ENCODE results near the gene PHLDB2.

Gene PHLDB2

GRCh38 chr3:111967068-111967467, 108.0 kb downstream of the PHLDB2 start:
- no peak for DNase-seq

DNA sequence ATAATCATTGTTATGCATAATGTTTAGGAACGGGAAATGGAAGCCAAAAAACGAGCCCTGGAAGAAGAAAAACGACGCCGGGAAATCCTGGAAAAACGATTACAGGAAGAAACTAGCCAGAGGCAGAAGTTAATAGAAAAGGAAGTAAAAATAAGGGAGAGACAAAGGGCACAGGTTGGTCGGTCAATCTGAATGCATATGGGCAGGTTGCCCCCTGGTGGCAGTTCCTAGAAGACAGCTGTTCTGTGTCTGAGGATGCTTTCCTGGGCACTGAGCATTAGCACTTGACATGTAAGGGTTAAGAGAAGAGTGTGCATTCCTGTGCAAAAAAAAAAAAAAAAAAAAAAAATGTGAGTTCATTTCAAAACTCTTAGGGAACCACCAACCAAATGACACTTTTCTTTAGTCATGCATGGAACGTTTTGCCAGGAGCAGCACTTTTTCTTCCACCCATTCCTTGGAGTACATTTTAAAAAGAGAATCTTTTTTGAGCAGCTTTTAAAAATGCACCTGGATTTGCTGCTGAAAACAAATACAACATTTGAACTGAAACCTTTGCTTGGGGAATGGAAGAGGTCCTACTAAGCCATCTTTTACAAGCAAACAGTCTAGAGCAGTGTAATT, 108.7 kb downstream of the PHLDB2 start:
- DNase-seq = peak; percentile 78

GRCh38 chr3:111968319-111969054, 109.4 kb downstream of the PHLDB2 start:
- DNase-seq = no peak

GRCh38 chr3:111970376-111970775, 111.3 kb downstream of the PHLDB2 start:
- no peak for DNase-seq

DNA sequence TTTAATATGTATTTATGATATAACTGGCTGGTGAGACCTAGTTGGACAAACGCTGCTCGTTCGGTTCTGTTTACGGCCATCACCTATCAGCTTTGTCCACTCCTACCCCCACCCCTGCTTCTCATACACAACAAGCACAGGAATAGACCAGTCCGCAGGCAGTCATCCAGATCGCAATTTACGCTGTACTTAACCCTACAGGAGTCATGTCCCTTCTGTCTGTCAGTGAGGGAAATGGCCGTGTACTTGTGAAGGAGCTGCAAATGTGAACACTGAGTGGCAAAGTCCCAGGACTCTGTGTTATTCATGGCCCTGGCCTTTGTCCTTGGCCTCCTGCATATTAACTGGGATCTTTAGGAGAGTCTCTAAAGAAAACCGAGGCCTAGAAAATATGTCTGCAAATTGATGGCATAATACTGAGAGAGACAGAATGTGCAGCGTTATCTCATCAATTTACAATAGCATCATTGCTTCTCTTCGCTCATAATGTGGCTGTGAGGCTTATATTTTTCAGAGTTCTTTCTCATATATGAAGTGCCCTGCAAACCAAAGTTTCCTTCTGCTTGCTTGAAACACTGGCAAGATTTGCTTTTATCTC, 112.6 kb downstream of the PHLDB2 start:
- DNase-seq = no peak

GRCh38 chr3:111972891-111973290, 113.8 kb downstream of the PHLDB2 start:
- no peak for DNase-seq

DNA sequence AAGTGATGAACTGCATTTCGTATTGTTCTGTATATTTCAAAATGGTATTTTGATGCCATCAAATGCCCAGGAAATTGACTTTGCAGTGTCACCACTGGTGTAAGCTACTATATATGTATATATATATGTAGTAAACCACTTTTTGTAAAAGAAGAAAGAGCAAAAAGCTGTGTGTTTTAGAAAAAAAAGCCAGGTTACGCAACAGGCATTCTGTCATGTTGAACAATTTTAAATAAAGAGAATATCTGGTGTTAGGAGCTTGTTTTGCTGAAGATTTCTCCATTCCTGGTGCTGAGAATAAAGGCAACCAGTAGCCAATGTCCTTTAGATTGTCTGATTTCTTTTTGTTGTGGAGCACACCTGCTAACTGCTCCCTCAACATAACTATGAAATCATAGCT, 116.1 kb downstream of the PHLDB2 start:
- no peak for DNase-seq

GRCh38 chr3:111976254-111976653, 117.2 kb downstream of the PHLDB2 start:
- no peak for DNase-seq

GRCh38 chr3:111978583-111979433, 119.7 kb downstream of the PHLDB2 start, which contains the start of gene ABHD10:
TSS of gene ABHD10 (plus strand) at chr3:111979026. CDS start at chr3:111979062, 36 bp downstream.
- peak; percentile 98 for DNase-seq

GRCh38 chr3:111979434-111980038, 120.5 kb downstream of the PHLDB2 start:
- peak; percentile 27 for DNase-seq

GRCh38 chr3:111980716-111981456, 121.8 kb downstream of the PHLDB2 start:
- DNase-seq = no peak

GRCh38 chr3:111981457-111981763, 122.3 kb downstream of the PHLDB2 start:
- DNase-seq = no peak

DNA sequence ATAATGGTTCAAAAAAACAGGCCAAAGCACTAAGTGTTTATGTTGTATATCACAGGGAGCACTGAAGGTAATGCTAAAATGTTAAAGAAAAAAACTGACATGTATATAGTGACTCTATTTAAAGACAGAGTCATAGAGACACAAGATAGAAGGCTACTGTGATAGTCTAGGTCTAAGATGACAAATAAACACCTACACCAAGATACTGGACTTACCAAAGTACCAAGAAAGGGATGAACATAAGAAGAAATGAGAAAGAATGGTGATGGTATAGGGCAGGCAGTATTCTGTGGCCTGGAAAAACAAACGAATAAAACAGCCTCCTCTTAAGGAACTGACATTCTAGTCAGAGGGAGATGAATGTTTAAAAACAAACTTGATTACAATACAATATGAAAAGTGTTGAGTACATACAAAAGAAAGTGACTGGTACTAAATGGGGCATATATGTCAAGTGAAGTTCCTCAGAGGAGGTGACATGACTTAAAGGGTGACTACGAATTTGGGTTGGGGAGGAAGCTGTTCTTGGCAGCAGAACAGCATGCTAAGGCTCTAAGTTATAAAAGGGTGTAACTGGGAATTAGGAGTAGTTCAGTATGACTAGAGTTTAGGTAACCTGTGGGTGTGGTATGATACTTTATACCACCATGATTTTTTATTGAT, 125.7 kb downstream of the PHLDB2 start:
- no peak for DNase-seq

DNA sequence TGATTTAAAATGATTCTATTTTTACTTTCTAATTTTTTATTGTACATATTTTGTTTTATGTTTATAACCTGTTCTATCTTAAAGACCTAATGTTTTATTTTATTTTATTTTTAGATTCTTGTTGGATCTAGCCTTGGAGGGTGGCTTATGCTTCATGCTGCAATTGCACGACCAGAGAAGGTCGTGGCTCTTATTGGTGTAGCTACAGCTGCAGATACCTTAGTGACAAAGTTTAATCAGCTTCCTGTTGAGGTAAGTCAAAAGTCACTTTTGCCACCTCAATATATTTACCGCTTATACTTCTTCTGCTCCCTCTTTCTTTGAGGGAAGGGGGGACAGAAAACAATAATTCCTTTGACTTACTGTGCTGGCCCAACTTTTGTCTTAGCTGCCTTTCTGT, 127.7 kb downstream of the PHLDB2 start:
- DNase-seq = no peak

DNA sequence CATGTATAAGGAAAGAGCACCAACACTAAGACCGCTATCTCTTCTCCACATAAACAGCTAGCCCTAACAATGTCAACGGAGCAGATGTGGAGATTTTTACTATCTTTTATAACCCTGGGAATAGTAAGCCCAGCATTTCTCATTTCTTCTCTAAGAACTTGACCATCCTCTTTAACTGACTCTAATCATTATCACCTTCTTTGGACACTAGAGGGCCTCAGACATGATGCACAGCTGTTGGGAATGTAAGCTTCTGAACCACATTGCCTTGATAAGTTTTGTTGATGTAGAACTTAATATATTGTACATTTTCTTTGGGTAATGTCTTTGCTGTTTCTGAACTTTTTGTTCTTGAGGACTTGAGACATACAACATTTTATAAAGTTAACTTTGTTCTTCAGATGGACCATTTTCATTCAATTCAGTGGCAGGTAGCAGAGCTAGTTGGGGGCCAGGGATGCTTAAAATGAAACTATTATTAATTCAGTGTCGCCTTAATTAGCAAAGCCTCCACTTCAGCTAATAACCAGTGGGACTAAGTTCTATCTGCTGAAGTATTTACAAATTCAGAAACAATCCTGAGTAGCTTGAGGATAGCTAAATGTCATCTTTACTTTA, 130.1 kb downstream of the PHLDB2 start:
- peak; percentile 69 for DNase-seq

- DNase-seq = no peak
Measured at GRCh38 chr3:111993038-111993437, 134.0 kb downstream of the PHLDB2 start.

DNA sequence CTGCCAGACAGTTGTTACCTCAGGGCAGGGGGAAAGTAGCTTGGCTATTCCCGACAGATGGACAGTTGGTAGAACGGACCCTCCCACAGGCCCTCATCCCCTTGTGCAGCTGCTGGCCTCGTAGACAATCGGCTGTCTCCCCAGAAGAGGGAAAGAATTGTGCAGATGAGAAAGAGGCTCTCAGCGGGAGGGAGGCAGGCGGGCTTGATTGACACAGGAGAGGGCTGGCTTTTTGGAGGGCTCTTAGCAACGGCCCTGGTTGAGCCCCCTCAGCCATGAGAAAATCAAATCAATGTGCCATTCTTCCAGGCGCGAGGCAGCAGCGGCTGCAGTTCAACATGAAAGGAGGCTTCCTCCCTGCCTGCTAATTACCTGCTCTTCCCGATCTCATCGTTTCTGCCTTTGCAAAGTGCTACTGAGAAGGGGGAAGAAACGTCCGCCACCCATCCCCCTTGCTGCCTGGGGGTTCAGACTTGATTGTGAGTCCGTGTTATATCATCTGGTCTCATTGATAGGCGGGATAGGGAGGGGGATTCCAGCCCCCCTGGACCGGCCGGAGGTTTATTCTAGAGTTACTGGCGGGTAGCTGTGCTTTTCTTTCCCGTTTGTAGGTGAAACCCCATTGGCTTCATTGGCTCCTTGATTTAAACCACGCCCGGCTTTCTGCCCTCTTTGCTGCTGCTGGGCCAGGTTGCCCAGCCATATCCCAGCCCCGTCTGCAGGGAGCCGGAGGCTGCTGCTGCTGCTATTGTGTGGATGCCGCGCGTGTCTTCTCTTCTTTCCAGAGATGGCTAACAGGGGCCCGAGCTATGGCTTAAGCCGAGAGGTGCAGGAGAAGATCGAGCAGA, 139.8 kb downstream of the PHLDB2 start, which contains the start of gene TAGLN3:
Gene TAGLN3 (plus strand): TSS at position 287 of the 848 bp plus-strand sequence. CDS start 501 bp downstream, at position 788.
- DNase-seq = no peak

DNA sequence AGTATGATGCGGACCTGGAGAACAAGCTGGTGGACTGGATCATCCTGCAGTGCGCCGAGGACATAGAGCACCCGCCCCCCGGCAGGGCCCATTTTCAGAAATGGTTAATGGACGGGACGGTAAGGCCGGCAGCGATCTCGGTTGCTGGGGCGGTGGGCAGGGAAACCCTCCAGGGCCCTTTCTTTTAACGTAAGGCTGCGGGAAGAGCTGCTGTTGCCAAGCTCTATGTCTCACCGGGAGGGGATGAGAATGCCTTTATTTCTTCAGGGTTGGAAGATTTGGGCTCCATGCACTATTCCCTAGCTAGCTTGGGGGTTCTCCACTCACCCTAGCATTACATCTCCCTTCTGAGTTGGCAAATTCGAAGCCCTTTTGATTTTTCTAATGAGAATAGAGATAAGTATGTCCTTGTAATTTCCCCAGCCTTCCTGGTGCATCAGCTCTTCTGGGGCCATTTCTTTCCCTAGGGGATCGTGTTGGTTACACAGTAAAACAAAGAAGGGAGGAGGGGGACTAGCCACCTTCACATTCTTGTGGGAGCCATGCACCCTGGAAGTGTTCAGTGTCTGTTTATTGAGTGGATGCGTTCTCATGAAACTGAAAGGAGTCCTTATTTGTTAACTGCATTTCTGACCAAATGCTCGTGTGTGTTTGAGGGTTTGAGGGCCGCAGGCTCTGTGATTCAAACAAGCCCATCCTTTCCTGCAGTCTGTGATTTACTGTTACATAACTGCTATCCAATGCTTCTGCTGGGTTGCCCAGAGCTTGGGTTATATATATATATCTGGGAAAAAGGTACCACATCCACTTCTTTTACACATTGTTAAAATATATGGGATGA, 140.6 kb downstream of the PHLDB2 start:
- DNase-seq = no peak

DNA sequence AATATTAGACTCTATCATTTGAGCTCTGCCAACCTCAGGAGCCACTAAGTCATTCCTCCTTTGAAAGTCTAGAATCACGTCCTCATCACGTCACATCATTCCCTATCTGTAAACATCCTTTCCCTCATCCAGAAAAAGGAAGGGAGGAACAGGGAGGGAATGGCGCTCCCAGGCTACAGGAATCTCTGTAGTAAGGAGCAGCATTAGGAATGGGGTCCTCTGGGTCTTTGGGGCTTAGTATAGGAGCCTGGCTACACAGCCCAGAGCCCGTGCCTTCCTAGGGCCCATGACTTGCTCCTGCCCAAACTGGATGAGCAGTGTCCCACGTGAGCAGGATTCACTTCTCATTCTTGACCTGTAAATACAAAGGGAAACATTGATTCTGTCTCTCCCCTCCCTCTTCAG, 141.3 kb downstream of the PHLDB2 start:
- DNase-seq = no peak

Measured in fibroblast of skin of back (primary cell).